Left forelimb (tissue), 1 donor: Measurements from ENCODE around the gene SAP30L.

Experiments used
- DNase-seq: peaks from one replicate; pipeline ENCODE4 v3.0.0-alpha.2; 2018; ENCODE audit warnings: low spot score

Gene SAP30L

GRCh38 chr5:154421868-154422267 is 23.9 kb upstream of the SAP30L start:
- DNase-seq = no peak

- DNase-seq = no peak
Observed at GRCh38 chr5:154422298-154422697, 23.5 kb upstream of the SAP30L start.

GRCh38 chr5:154428208-154428607 is 17.6 kb upstream of the SAP30L start:
- no peak for DNase-seq

GRCh38 chr5:154429341-154429740 is 16.5 kb upstream of the SAP30L start:
- no peak for DNase-seq

- DNase-seq = no peak
Observed at GRCh38 chr5:154430466-154430865, 15.3 kb upstream of the SAP30L start.

GRCh38 chr5:154430961-154431630 is 14.7 kb upstream of the SAP30L start:
- no peak for DNase-seq

GRCh38 chr5:154435226-154435625 is 10.6 kb upstream of the SAP30L start:
- DNase-seq = no peak

- DNase-seq = no peak
Observed at GRCh38 chr5:154437281-154437965, 8.4 kb upstream of the SAP30L start.

- no peak for DNase-seq
Observed at GRCh38 chr5:154440540-154440939, 5.3 kb upstream of the SAP30L start.

GRCh38 chr5:154442801-154443200 is 3.0 kb upstream of the SAP30L start:
- DNase-seq = no peak

GRCh38 chr5:154444556-154445421 is 1.0 kb upstream of the SAP30L start:
- DNase-seq = no peak

- DNase-seq = peak; percentile 87
Observed at GRCh38 chr5:154446195-154447088, 645 bp downstream of the SAP30L start.

GRCh38 chr5:154447089-154447725 is 1.4 kb downstream of the SAP30L start:
- DNase-seq = no peak

GRCh38 chr5:154449786-154450185 is 4.0 kb downstream of the SAP30L start:
- DNase-seq = no peak

GRCh38 chr5:154451957-154452356 is 6.2 kb downstream of the SAP30L start:
- no peak for DNase-seq

GRCh38 chr5:154455585-154455984 is 9.8 kb downstream of the SAP30L start:
- no peak for DNase-seq

GRCh38 chr5:154456540-154456939 is 10.7 kb downstream of the SAP30L start:
- DNase-seq = no peak

GRCh38 chr5:154459015-154459414 is 13.2 kb downstream of the SAP30L start:
- DNase-seq = no peak

- DNase-seq = no peak
Observed at GRCh38 chr5:154460172-154460571, 14.4 kb downstream of the SAP30L start.

GRCh38 chr5:154461531-154461930 is 15.7 kb downstream of the SAP30L start:
- DNase-seq = no peak

- no peak for DNase-seq
Observed at GRCh38 chr5:154464438-154464837, 18.6 kb downstream of the SAP30L start.
